ENCODE data around the gene SNPH.

DNA sequence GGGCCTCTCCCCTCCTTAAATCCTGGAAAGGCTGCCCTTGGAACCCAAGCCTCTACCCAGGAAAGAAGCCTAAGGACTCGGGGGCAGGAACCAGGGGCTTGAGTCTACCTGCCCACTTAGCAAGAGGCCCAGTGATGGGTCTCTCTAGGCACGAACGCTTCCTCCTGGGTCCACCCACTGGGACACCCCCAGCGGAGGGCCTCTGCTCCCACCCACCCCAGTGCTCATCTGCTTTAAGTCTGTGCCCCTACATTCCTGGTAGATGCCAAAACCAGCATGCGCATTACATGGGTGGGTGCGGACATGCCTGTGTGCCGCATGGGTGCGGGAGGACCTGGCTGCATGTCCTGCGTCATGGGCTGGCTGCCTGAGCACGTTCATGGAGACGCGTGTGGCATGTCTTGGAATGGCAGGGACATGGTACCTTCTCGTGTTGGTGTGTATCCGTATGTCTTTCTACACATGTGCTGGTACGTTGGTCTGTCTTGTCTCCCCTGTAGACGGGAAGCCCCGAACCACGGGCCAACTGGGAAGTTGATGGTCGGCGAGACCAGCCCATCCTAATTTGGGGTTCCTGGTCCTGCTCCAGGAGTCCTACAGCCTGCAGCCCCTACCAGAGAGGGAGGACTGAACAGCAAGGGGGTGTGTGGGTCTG is 29.3 kb downstream of the SNPH start:
- no peak for TF ChIP-seq SCRT1 (tag by site-specific recombination; IDR thresholded peaks at IDR 0.05; ENCODE audit: borderline replicate concordance)
- TF ChIP-seq, protein P1, sequence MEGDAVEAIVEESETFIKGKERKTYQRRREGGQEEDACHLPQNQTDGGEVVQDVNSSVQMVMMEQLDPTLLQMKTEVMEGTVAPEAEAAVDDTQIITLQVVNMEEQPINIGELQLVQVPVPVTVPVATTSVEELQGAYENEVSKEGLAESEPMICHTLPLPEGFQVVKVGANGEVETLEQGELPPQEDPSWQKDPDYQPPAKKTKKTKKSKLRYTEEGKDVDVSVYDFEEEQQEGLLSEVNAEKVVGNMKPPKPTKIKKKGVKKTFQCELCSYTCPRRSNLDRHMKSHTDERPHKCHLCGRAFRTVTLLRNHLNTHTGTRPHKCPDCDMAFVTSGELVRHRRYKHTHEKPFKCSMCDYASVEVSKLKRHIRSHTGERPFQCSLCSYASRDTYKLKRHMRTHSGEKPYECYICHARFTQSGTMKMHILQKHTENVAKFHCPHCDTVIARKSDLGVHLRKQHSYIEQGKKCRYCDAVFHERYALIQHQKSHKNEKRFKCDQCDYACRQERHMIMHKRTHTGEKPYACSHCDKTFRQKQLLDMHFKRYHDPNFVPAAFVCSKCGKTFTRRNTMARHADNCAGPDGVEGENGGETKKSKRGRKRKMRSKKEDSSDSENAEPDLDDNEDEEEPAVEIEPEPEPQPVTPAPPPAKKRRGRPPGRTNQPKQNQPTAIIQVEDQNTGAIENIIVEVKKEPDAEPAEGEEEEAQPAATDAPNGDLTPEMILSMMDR (tag by site-specific recombination; IDR thresholded peaks at IDR 0.05) = no peak
- TF ChIP-seq ZNF585B (tag by site-specific recombination; IDR thresholded peaks at IDR 0.05) = no peak
- TF ChIP-seq ZNF544 (tag by site-specific recombination; IDR thresholded peaks at IDR 0.05) = no peak
- no peak for TF ChIP-seq BCL11B (tag by site-specific recombination; IDR thresholded peaks at IDR 0.05; ENCODE audit: low read depth)
- TF ChIP-seq ZNF169 (tag by site-specific recombination; IDR thresholded peaks at IDR 0.05) = no peak
- TF ChIP-seq, protein P2, sequence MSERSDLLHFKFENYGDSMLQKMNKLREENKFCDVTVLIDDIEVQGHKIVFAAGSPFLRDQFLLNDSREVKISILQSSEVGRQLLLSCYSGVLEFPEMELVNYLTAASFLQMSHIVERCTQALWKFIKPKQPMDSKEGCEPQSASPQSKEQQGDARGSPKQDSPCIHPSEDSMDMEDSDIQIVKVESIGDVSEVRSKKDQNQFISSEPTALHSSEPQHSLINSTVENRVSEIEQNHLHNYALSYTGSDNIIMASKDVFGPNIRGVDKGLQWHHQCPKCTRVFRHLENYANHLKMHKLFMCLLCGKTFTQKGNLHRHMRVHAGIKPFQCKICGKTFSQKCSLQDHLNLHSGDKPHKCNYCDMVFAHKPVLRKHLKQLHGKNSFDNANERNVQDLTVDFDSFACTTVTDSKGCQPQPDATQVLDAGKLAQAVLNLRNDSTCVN (tag by site-specific recombination; optimal IDR thresholded peaks at IDR 0.05) = no peak
- TF ChIP-seq, protein P3, sequence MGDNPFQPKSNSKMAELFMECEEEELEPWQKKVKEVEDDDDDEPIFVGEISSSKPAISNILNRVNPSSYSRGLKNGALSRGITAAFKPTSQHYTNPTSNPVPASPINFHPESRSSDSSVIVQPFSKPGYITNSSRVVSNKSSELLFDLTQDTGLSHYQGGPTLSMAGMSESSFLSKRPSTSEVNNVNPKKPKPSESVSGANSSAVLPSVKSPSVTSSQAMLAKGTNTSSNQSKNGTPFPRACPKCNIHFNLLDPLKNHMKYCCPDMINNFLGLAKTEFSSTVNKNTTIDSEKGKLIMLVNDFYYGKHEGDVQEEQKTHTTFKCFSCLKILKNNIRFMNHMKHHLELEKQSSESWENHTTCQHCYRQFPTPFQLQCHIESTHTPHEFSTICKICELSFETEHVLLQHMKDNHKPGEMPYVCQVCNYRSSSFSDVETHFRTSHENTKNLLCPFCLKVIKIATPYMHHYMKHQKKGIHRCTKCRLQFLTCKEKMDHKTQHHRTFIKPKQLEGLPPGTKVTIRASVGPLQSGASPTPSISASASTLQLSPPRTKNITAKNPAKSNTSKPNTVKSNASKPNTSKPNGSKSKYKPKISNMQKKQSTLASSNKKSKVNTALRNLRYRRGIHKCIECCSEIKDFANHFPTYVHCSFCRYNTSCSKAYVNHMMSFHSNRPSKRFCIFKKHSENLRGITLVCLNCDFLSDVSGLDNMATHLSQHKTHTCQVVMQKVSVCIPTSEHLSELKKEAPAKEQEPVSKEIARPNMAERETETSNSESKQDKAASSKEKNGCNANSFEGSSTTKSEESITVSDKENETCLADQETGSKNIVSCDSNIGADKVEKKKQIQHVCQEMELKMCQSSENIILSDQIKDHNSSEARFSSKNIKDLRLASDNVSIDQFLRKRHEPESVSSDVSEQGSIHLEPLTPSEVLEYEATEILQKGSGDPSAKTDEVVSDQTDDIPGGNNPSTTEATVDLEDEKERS (tag by site-specific recombination; IDR thresholded peaks at IDR 0.05) = no peak
